IPS-18c (cell line): Measurements from ENCODE around the gene KEAP1.

Source experiments
- H3K4me3 ChIP-seq: 2 replicates; pipeline ENCODE4 v1.7.0; 2013; ENCODE audit warnings: low read depth, mild to moderate bottlenecking, low read length, moderate library complexity; ENCODE audit not compliant: insufficient read depth
- H3K9me3 ChIP-seq: one replicate; pipeline ENCODE4 v1.6.1; 2013; ENCODE audit warnings: mild to moderate bottlenecking, low read length, moderate library complexity; ENCODE audit not compliant: control insufficient read depth, insufficient read depth

The KEAP1 gene

DNA sequence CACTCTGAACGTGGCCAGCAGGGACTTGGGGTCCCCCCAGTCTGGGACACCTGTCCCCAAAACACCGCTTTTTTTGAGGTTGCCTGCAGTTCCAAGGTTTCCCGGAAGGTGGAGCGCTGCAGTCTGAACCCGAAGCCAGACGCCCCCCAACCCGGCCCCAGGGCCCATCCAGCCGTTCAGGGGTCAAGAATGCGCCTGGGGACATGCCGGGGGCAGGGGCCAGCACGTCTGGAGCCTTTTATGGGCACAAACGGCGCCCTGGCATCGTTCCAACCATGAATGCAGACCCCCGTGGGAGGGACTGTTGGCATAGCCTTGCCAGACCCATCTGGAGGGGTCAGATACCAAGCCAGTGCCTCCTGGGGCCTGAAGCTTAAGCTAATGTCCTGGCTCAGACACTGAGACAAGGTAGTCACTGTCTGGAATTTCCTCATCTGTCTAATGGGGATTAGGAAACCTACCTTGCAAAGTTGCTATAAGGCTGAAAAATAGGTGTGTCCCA lies 7.2 kb upstream of the KEAP1 start:
- no peak overlapping the region for H3K4me3 ChIP-seq

DNA sequence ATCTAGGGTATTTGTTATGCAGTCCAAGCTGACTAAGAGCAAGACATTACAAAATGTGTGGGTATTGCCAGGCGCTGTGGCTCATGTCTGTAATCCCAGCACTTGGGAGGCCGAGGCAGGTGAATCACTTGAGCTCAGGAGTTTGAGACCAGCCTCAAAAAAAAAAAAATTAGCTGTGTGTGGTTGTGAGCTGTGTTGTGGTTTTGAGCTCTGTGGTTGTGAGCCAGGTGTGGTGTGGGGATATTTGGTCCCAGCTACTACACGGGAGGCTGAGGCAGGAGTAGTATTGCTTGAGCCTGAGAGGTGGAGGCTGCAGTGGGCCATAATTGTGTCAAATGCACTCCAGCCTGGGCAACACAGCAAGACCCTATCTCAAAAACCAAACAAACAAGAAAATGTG lies 5.6 kb upstream of the KEAP1 start:
- Histone ChIP-seq H3K4me3 (no peak overlapping the region), H3K9me3 (no peaks in the 10 kb centered on the region)

More for the DNA sequence above, 7.2 kb upstream of the KEAP1 start:
- no peaks in the 10 kb centered on the region for H3K9me3 ChIP-seq

DNA sequence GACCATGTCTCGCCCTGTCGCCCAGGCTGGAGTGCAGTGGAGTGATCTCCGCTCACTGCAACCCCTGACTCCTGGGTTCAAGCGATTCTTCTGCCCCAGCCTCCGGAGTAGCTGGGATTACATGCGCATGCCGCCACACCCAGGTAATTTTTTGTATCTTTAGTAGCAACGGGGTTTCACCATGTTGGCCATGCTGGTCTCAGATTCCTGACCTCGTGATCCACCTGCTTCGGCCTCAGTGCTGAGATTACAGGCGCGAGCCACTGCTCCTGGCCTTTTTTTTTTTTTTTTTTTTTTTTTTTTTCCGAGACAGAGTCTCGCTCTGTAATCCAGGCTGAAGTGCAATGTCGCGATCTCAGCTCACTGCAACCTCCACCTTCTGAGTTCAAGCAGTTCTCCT lies 4.9 kb upstream of the KEAP1 start:
- Histone ChIP-seq H3K9me3 (no peaks in the 10 kb centered on the region), H3K4me3 (no peak overlapping the region)

DNA sequence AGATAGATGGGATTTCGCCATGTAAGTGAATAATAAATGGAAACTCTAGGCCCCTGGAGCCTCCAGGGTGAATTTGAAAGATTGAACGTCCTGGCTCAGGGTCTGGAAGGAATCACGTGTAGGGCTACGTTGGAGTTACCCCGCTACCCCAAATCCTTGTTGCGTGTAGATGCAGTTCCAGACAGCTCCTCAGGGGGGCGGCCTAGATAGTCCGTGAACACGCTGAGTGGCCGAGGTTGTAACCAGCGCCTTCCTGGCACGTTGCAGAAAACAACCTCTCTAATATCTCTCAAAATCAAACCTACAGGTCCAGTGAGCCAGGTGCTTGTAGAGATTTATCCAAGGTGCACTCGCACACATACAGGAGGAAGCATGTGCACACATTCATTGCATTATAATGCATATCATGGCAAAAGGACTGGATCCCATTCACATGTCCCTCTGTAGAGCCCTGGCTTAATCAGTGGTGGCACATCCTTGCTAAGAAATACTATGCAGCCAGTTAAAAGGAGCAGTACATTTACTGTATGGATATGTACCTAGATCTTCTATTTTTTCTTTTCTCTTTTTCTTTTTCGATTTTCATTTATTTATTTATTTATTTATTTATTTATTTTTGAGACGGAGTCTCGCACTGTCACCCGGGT lies 2.5 kb upstream of the KEAP1 start:
- no peak overlapping the region for H3K4me3 ChIP-seq
- H3K9me3 ChIP-seq: no peaks in the 10 kb centered on the region

DNA sequence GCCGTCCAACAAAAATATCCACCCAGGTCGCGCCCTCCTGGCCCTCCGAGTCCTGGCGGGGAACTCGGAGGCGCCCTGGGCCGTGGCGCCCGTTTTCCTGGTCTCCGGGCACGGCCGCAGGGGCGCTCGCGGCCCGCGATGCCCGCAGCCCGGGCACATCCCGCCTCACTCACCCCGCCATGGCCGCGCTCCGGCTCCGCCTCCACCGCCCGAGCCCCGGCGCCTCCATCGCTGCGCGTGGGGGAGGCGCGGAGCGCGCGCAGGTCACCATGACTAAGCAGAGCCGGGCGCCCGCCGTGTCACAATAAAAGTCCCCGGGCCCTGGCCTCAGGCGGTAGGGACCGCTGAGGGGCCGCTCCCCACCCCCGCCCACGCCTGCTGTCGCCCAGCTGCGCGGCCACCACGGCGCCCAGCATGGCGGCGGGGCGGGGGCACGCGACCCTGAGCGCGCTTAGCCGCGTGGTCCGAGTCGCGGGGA lies 593 bp downstream of the KEAP1 start:
- Histone ChIP-seq H3K4me3 (peak overlapping the region; percentile 93), H3K9me3 (no peaks in the 10 kb centered on the region)

DNA sequence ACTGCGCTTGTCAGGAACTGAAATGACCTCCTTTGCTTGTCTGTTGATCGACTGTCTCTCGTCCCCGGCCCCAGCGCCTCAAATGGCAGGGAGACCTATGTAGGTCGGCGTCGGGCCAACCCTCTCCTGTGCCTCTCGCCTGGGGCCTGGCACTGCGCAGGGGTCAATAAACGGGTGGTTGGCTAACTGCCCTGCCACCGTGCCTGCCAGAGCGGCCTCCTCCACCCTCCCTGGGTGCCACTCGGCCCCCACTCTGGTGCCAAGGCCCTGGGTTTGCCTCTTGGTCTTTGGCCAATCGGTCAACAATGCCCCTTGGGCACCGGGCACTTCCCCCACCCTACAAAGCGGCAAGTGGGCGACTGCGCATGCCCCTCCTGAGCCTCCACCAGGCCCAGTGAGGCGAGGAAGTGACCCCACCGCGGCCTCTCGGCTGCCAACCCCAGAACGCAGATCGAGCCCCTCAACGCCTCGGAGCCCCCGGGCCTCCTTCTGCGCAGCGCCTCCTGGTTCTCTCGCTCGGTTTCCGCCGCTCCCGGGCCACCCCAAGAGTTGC lies 1.1 kb downstream of the KEAP1 start:
- Histone ChIP-seq H3K9me3 (no peaks in the 10 kb centered on the region), H3K4me3 (peak overlapping the region; percentile 93)

DNA sequence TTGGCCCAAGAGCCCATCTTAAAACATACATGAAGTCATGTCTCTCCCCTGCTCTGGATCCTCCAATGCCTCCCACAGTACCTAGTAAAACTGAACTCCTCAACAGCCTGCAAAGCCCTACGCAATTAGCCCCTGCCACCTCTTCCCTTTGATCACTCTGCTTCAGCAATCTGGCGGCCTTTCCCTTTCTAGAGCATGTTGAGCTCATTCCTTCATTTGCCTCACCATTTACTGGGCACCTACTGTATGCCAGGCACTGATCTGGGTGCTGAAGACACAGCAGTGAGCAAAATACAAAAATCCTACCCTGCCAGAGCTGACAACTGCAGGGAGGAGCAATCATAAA lies 2.9 kb downstream of the KEAP1 start:
- Histone ChIP-seq H3K4me3 (no peak overlapping the region), H3K9me3 (no peaks in the 10 kb centered on the region)

DNA sequence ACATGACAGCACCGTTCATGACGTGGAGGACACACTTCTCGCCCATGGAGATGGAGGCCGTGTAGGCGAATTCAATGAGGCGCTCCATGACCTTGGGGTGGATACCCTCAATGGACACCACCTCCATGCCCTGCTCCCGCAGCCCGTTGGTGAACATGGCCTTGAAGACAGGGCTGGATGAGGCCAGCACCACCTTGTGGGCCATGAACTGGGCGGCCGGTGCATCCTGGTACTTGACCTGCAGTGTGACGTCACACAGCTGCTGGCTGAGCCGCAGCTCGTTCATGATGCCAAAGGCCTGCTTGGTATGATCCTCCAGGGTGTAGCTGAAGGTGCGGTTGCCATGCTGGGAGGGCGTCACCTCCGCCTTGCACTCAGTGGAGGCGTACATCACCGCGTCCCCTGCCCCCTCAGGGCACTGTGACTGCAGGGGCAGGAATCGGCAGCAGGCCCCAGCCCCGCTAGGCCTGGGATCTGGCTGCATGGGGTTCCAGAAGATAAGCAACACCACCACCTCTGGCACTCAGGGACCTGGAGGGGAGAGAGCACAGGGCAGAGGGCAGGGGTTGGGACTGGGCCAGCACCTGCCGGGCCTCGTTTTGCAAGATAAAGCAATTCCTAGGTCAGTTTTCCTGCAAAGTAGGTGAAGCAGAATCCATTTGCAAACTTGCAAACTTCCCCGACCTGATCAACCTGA lies 3.5 kb downstream of the KEAP1 start:
- Histone ChIP-seq H3K9me3 (no peaks in the 10 kb centered on the region), H3K4me3 (no peak overlapping the region; the same call in 1 of the 2 replicates)

DNA sequence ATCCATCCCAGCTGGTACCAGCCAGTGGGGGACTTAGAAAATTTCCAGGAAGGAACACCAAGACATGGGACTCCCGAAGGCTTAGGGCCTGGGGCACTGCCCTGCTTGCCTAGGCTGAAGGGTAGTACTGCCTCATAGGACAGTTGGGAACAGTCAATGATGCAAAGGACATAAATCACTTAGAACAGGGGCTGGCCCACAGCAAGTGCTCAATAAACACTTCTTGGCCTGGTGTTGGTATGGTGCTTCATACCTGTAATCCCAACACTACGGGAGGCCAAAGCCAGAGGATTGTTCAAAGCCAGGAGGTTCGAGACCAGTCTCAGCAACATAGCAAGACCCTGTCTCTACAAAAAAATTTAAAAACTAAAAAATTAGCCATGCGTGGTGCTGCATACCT lies 5.8 kb downstream of the KEAP1 start:
- H3K9me3 ChIP-seq: no peaks in the 10 kb centered on the region

DNA sequence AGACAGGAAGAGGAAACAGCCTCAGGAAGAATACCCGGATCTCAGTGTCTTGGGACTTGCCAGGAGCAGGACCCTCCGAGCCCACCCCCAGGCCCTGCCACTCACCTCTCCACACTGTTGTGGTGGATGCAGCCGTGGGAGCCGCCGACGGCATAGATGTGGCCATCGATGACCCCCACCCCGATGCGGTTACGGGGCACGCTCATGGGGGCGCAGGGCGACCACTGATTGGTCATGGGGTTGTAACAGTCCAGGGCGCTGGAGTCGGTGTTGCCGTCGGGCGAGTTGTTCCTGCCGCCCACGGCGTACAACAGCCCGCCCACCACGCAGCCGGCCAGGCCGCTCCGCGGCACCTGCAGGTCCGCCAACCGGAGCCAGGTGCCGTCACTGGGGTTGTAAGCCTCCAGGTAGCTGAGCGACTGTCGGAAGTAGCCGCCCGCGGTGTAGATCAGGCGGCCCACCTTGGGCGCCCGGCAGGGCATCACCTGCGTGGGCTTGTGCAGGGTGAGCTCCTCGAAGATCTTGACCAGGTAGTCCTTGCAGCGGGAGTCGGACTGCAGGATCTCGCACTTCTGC lies 11.6 kb downstream of the KEAP1 start:
- peaks cover 2% of the 10 kb centered on the region for H3K9me3 ChIP-seq
- no peak overlapping the region for H3K4me3 ChIP-seq

More for the DNA sequence above, 5.8 kb downstream of the KEAP1 start:
- H3K4me3 ChIP-seq: no peak overlapping the region

DNA sequence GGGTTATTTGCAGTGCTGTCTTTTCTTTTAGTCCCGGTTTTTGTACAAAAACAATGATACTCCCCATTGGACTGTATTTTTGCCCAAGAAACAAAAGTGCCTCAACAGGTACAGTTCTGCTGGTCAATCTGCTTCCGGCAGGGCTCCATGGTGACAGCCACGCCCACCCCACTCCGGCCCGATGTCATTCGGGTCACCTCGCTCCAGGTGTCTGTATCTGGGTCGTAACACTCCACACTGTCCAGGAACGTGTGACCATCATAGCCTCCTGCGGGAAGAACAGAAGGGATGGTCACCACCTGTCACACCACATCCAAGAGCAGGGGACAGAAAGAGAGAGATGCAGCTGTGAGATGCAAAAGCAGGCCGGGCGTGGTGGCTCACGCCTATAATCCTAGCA lies 16.6 kb downstream of the KEAP1 start:
- H3K4me3 ChIP-seq: no peak overlapping the region

DNA sequence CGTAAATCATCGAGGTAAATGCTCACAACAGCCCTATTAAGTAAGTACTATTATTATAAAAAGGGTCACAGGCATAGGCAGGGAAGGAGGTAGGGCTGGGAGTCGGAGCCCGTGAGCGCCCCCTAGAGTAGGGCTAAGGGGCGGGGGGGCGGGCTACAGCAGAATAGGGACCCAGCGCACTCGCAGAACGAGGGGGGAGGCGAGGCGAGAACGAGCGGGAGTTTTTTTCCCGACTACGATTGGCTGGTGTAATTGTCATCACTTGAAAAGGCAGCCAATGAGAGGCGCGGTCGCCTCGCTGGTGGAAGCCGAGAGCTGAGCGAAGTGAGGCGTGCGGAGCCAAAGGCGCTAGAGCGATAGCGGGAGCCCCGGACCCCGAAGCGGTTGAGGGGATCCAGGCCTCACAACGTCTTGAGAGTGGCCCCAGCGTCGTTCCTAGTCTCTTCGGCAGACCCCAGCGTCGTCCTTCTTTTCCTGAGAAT lies 24.2 kb downstream of the KEAP1 start:
- Histone ChIP-seq H3K9me3 (no peaks in the 10 kb centered on the region), H3K4me3 (no peak overlapping the region)

More for the DNA sequence above, 16.6 kb downstream of the KEAP1 start:
- H3K9me3 ChIP-seq: no peaks in the 10 kb centered on the region

DNA sequence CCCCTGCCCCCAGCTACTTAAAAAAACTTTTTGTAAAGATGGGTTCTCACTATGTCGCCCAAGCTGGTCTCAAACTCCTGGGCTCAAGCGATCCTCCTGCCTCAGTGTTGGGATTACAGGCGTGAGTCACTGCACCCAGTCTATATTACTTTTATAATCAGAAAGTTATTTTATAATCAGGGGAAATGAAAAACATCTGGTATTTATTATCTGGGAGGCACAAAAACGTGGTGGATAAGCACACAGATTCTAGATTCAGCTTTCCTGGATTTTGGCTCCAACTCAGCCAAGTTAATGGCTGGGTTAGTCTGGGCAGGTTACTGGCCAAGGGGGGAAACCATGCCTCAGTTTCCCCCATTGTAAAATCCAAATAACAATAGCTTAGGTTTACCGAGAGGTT lies 24.7 kb downstream of the KEAP1 start:
- H3K4me3 ChIP-seq: no peak overlapping the region
- no peaks in the 10 kb centered on the region for H3K9me3 ChIP-seq

DNA sequence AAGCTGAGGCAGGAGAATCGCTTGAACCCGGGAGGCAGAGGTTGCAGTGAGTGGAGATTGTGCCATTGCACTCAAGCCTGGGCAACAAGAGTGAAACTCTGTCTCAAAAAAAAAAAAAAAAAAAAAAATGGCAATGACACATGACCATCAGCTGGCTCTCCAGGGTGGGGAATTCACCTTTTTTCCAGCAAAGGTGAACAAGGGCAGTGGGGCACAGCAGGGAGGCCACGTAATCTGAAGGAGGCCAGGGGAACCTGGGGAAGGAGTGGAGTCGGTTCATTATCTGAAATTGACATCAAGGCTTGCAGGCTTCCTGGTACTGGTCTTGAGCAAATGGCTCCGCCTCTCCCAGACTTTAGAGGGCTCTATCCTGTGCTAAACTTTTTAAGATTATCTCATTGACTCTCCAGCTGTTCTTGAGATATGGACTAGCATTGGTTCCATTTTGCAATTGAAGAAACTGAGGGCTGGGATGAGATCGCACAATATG lies 28.1 kb downstream of the KEAP1 start:
- Histone ChIP-seq H3K4me3 (no peak overlapping the region), H3K9me3 (no peaks in the 10 kb centered on the region)

DNA sequence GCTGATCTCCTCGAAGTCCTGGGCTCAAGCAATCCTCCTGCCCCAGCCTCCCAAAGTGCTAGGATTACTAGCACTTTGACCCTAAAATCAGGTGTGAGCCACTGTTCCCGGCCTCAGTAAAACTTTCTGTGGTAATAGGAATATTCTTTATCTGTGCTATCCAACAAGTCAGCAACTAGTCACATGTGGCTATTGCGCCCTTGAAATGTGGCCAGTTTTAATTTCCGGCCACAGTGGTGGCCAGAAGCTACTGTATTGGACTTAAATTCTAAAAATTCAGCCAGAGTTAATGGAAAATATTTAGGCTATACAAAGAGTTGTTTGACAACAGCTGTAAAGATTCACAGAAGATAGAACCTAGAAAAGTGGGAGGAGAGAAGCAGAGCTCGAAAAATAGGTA lies 30.0 kb downstream of the KEAP1 start:
- Histone ChIP-seq H3K4me3 (no peak overlapping the region), H3K9me3 (no peaks in the 10 kb centered on the region)

DNA sequence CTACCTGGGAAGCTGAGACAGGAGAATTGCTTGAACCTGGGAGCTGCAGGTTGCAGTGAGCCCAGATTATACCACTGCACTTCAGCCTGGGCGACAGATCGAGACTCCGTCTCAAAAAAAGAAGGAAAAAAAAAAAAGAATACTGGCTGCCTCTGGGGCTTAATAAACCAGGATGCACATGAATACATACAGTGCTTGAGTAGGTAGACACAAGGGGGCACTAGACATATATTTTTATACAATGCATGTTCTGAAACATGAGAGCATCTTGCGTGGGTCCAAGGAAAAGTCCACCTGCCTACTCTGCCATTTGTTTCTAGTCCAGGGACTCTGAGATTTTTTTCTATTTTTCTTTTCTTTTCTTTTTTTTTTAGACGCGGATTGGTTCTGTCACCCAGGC lies 31.2 kb downstream of the KEAP1 start:
- H3K9me3 ChIP-seq: no peaks in the 10 kb centered on the region
- no peak overlapping the region for H3K4me3 ChIP-seq

DNA sequence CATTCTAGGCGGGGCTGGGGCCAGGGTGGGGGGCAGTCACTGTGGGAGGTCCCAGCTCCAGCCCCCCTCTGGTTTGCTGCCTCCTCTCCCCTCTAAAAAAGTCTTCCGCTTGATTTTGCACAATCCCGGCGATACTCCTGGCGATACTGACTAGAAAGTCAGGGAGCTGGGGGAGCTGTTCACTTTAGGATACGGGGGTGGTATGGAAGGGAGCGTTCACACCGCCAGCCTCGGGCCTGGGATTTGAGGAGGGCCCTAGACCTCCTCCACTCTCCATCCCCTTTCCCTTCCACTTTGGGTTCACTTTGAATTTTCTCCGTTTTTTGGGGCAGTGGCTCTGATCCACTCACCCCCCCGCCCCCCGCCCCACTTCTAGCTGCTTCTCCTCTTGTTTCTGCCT lies 35.0 kb downstream of the KEAP1 start:
- Histone ChIP-seq H3K9me3 (no peaks in the 10 kb centered on the region), H3K4me3 (no peak overlapping the region)
